Testis (tissue), 3 donors: Measurements from ENCODE around the gene DHX9. TPM values are rescaled to one million over a fixed set of nuclear protein-coding genes. Genes with fewer than 3 reads are reported as not detected.

Experiments
- DNase-seq: peaks from one replicate; pipeline ENCODE4 v3.0.0-alpha.2; 2019
- H3K27ac ChIP-seq, 2 donors: fragments of 200-600 bp; sonication (generic); one replicate each; pipeline ENCODE4 v1.5.1; 2019
- H3K27me3 ChIP-seq: fragments of 200-600 bp; sonication (generic); one replicate; pipeline ENCODE4 v1.5.1; 2019
- H3K36me3 ChIP-seq: fragments of 200-600 bp; sonication (generic); one replicate; pipeline ENCODE4 v1.5.1; 2017; ENCODE audit warnings: low read depth; ENCODE audit errors: missing control alignments
- H3K4me1 ChIP-seq: fragments of 200-600 bp; sonication (generic); one replicate; pipeline ENCODE4 v1.5.1; 2019
- H3K4me3 ChIP-seq, 2 donors: fragments of 200-600 bp; sonication (generic); one replicate each; pipeline ENCODE4 v1.5.1; 2017 to 2019
- H3K9me3 ChIP-seq: fragments of 200-600 bp; sonication (generic); one replicate; pipeline ENCODE4 v1.5.1; 2017
- CTCF ChIP-seq, 3 experiments: fragments of 450-650 bp in 2 of 3; fragments of 200-600 bp in 1 of 3; sonication (generic) in 1 of 3; IDR thresholded peaks; one replicate each; pipeline ENCODE4 v1.5.1; 2016 to 2019; ENCODE audit warnings: antibody characterized with exemption in 3 of 3, mild to moderate bottlenecking in 2 of 3, moderate library complexity in 1 of 3
- POLR2A ChIP-seq: fragments of 450-650 bp; IDR thresholded peaks from one replicate; pipeline ENCODE4 v1.6.1; 2017; ENCODE audit warnings: antibody characterized with exemption, mild to moderate bottlenecking, moderate library complexity
- WGBS, 2 donors: methylation state at CpG; one replicate each; pipeline ENCODE4 v1.1.5; 2018; 5-methylcytosine and 5-hydroxymethylcytosine counted together
- intact Hi-C: fragments of 100-400 bp; cut with DNase I; formaldehyde crosslinking; loops from one replicate; pipeline ENCODE4 v1.15.1; 2023; ENCODE audit warnings: low total_unique reads
- polyA plus RNA-seq: library from polyadenylated mRNA; stranded (reverse); fragments of 350-450 nt; fragmentation: Illumina TruSeq; extraction: RNeasy Lipid Tissue Mini Kit (QIAGEN cat#74804); gene quantifications from one replicate; pipeline ENCODE4 v1.2.3, GENCODE V29; 2014; ENCODE audit warnings: low read depth, low replicate concordance; ENCODE audit not compliant: insufficient read depth
- total RNA-seq, 2 donors: library from RNA; depleted of rRNA; stranded (reverse); fragments of >200 nt; gene quantifications; one replicate each; pipeline ENCODE4 v1.2.3, GENCODE V29; 2016

Gene DHX9
- total and polyA plus RNA-seq, 3 donors from 2014 or later = 117 to 163 (median 139) TPM

- DNase-seq = no peak
- Histone ChIP-seq H3K4me1 (peaks cover 6% of the 10 kb centered on the region), H3K27ac (no peak overlapping the region), H3K27me3 (no peaks in the 10 kb centered on the region), H3K9me3 (no peaks in the 10 kb centered on the region), H3K36me3 (no peaks in the 10 kb centered on the region), H3K4me3 (no peak overlapping the region)
- TF ChIP-seq CTCF (IDR thresholded peaks at IDR 0.05) = no peak
- no peak for TF ChIP-seq POLR2A
- intact Hi-C loops = no loop called here
These were observed 8.0 kb downstream of the DHX9 start for GRCh38 chr1:182847105-182847504.

DNA sequence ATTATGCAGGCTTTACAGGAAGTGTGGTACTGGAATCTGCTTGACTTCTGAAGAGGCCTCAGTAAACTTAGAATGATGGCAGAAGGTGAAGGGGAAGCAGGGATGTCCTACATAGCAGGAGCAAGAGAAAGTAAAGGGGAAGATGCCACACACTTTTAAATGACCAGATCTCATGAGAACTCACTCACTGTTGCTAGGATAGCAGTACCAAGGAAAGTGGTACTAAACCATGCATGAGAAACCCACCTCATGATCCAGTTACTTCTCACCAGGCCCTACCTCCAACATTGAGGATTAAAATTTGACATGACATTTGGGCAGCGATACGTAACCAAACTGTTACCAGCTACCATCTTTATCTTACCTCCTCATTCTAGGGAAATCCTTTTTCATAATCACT, 9.6 kb downstream of the DHX9 start:
- no peak for TF ChIP-seq POLR2A
- no peak for TF ChIP-seq CTCF (IDR thresholded peaks at IDR 0.05)
- no peaks in the 10 kb centered on the region for H3K27me3 ChIP-seq
- H3K4me3 ChIP-seq = no peak overlapping the region
- no peaks in the 10 kb centered on the region for H3K9me3 ChIP-seq
- intact Hi-C loops = no loop called here
- no peak for DNase-seq
- no peak overlapping the region for H3K27ac ChIP-seq
- H3K4me1 ChIP-seq = no peaks in the 10 kb centered on the region
- peaks cover 2% of the 10 kb centered on the region for H3K36me3 ChIP-seq
- WGBS, 2 donors = 95% methylated on average over 2 of the region's 2 CpGs

DNA sequence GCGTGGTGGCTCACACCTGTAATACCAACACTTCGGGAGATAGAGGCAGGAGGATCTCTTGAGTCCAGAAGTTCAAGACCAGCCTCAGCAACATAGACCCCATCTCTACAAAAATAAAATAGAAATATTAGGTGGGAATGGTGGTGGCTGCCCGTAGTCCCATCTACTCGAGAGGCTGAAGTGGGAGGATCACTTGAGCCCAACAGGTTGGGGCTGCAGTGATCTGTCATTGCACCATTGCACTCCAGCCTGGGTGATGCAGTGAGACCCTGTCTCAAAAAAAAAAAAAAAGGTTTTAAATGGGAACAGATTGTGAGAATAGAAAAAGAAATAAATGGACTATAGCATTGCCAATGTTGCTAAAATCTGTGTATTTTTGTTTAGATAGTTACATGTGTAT, 11.2 kb downstream of the DHX9 start:
- no peak overlapping the region for H3K27ac ChIP-seq
- no peak for DNase-seq
- peaks cover 4% of the 10 kb centered on the region for H3K36me3 ChIP-seq
- TF ChIP-seq POLR2A (no peak), CTCF (IDR thresholded peaks at IDR 0.05) (no peak)
- H3K4me3 ChIP-seq = no peak overlapping the region
- peaks cover 5% of the 10 kb centered on the region for H3K4me1 ChIP-seq
- WGBS, 2 donors = 92 to 97% methylated on average over 4 of the region's 4 CpGs
- no peaks in the 10 kb centered on the region for H3K27me3 ChIP-seq
- H3K9me3 ChIP-seq = no peaks in the 10 kb centered on the region
- intact Hi-C loops = no loop called here

GRCh38 chr1:182851825-182852224, 12.7 kb downstream of the DHX9 start:
- intact Hi-C loops = no loop called here
- TF ChIP-seq CTCF (IDR thresholded peaks at IDR 0.05) = no peak
- TF ChIP-seq POLR2A = no peak

DNA sequence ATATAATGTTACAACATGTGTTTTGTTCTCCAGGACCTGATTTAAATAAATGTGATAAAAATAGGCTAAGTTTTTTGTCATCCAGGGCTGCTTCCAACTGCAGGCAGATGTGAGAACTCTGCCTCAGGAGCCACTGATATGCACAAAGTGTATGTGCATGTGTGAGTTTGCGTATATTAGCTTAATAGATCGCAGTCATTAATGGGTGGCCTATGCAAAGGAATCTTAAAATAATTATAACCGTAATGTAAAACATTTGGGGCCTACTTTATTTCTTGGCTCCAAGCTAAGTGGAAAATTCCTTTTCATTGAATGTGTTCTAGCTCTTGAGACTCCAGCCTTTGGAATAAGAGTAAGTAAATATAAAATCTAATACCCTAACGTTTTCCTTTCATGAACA, 16.8 kb downstream of the DHX9 start:
- WGBS, 2 donors = 58 to 65% methylated on average over 4 of the region's 4 CpGs
- H3K27ac ChIP-seq = no peak overlapping the region

More at GRCh38 chr1:182851825-182852224, 12.7 kb downstream of the DHX9 start:
- Histone ChIP-seq H3K4me1 (peaks cover 8% of the 10 kb centered on the region), H3K27ac (no peak overlapping the region), H3K27me3 (no peaks in the 10 kb centered on the region), H3K36me3 (peaks cover 4% of the 10 kb centered on the region), H3K4me3 (no peak overlapping the region), H3K9me3 (no peaks in the 10 kb centered on the region)
- no peak for DNase-seq
- 83 to 88% methylated on average over 1 of the region's 1 CpG for WGBS, 2 donors

More for the DNA sequence above, 16.8 kb downstream of the DHX9 start:
- H3K9me3 ChIP-seq = no peaks in the 10 kb centered on the region
- no peaks in the 10 kb centered on the region for H3K27me3 ChIP-seq
- no peak for TF ChIP-seq CTCF (IDR thresholded peaks at IDR 0.05)
- no peak for TF ChIP-seq POLR2A
- H3K36me3 ChIP-seq = peaks cover 4% of the 10 kb centered on the region
- no peak overlapping the region for H3K4me3 ChIP-seq
- DNase-seq = no peak
- intact Hi-C loops = no loop called here
- peaks cover 8% of the 10 kb centered on the region for H3K4me1 ChIP-seq
